ENCODE measurements around the gene STK32C. TPM values are rescaled to one million over a fixed set of nuclear protein-coding genes. Genes with fewer than 3 reads are reported as not detected.

The STK32C gene
- total and polyA plus RNA-seq, 2 of the 4 experiments (the other 2 are of a cell fraction) = 5.0 to 8.3 TPM

DNA sequence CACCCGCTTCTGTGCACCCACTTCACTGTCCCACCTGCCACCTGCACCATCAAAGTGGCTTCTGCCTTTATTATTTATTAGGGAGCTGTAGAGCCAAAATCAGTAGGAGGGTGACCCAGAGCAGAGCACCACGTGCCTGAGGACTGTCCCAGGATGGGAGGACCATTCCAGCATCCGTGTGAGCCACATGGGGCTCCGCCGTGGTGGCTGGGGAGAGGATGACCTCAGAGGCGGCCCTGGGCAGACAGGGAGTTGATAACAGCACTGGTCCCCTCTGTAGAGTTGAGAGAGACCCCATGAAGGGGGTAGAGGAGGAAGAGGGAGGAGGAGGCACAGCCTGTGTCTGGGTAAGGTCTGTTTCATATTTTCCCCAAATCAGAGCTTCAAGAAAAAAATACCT lies 129.7 kb downstream of the STK32C start:
- Histone ChIP-seq H3K79me1 (ENCODE audit: low read depth in 1 of 2, low read length in 2 of 2) (no peaks in the 10 kb centered on the region), H4K20me1 (ENCODE audit: insufficient read depth, low read length) (no peaks in the 10 kb centered on the region; the same call in 1 of the 2 replicates), H4K91ac (ENCODE audit: insufficient read depth, low read depth, low read length) (no peak overlapping the region), H4K8ac (ENCODE audit: low read depth in 2 of 2, low read length in 2 of 2) (no peak overlapping the region), H3K4me1 (ENCODE audit: control insufficient read depth, insufficient read depth, low read length) (no peaks in the 10 kb centered on the region), H2BK120ac (ENCODE audit: low read depth, low read length) (no peak overlapping the region), H3K9ac (ENCODE audit: low read depth, low read length) (no peak overlapping the region), H4K5ac (ENCODE audit: low read depth, low read length) (no peak overlapping the region), H2BK15ac (ENCODE audit: low read depth, low read length) (no peak overlapping the region), H3K9me1 (ENCODE audit: insufficient read depth, low read length) (no peaks in the 10 kb centered on the region), H2AFZ (replicated peaks; ENCODE audit: low read length, poor library complexity) (no peak overlapping the region), H3K4me2 (ENCODE audit: low read depth, low read length) (no peak overlapping the region), H2AK5ac (ENCODE audit: low read depth, low read length) (no peak overlapping the region), H2BK20ac (ENCODE audit: low read depth, low read length) (no peak overlapping the region), H3K4me3 (ENCODE audit: insufficient read depth, low read depth, low read length) (no peak overlapping the region), H3K36me3 (ENCODE audit: control insufficient read depth, insufficient read depth, low read length) (no peaks in the 10 kb centered on the region), H3K14ac (replicated peaks; ENCODE audit: low read depth, low read length) (no peak overlapping the region), H3K23ac (ENCODE audit: low read depth, low read length) (no peak overlapping the region), H2BK5ac (ENCODE audit: low read depth, low read length, poor library complexity, severe bottlenecking) (no peak overlapping the region), H3K18ac (ENCODE audit: low read depth, low read length) (no peak overlapping the region), H3K9me3 (ENCODE audit: control insufficient read depth, insufficient read depth, low read length) (no peaks in the 10 kb centered on the region; the same call in 1 of the 2 replicates), H3K27ac (ENCODE audit: insufficient read depth, low read length) (no peak overlapping the region), H3K56ac (ENCODE audit: extremely low read depth, insufficient read depth, low read length) (no peak overlapping the region), H2AK9ac (replicated peaks; ENCODE audit: low read depth, low read length, poor library complexity) (no peak overlapping the region), H3K4ac (ENCODE audit: low read depth, low read length) (no peak overlapping the region), H3K27me3 (ENCODE audit: control insufficient read depth, insufficient read depth, low read length) (peaks cover 30% of the 10 kb centered on the region)
- BruUV-seq (replicated peaks) = no TSS peak
- POLR2A ChIA-PET (ENCODE audit: unreplicated experiment) = no interaction called here
- CTCF ChIA-PET = no interaction called here
- in situ Hi-C loops (cut with MboI; ENCODE audit: low sequenced_read_pairs) (no loop called here), dilution Hi-C loops (cut with HindIII; ENCODE audit: low sequenced_read_pairs, unreplicated experiment) (no loop called here), intact Hi-C loops (cut with micrococcal nuclease) (no loop called here)
- no peak for ATAC-seq (ENCODE audit: low read depth)
- DNase-seq = no peak
- TF ChIP-seq RCOR1 (IDR thresholded peaks at IDR 0.05; ENCODE audit: insufficient replicate concordance, low read length) (no peak), FOS (IDR thresholded peaks at IDR 0.05; ENCODE audit: low read depth, low read length) (no peak), MAZ (IDR thresholded peaks at IDR 0.05; ENCODE audit: borderline replicate concordance, low read depth, low read length) (no peak), BHLHE40 (IDR thresholded peaks at IDR 0.05; ENCODE audit: low read depth, low read length) (no peak), MAFK (IDR thresholded peaks at IDR 0.05; ENCODE audit: low read depth, low read length) (no peak), NFE2L2 (IDR thresholded peaks at IDR 0.05; ENCODE audit: low read depth, low read length) (no peak), CEBPB (IDR thresholded peaks at IDR 0.05; ENCODE audit: low read depth, low read length) (no peak), RFX5 (IDR thresholded peaks at IDR 0.05; ENCODE audit: low read depth, low read length) (no peak), MXI1 (IDR thresholded peaks at IDR 0.05; ENCODE audit: borderline replicate concordance, low read depth, low read length) (no peak), CHD1 (IDR thresholded peaks at IDR 0.05; ENCODE audit: low read depth, low read length) (no peak), POLR2A (IDR thresholded peaks at IDR 0.05; ENCODE audit: low read depth, low read length) (no peak)
- TF ChIP-seq, protein P1, sequence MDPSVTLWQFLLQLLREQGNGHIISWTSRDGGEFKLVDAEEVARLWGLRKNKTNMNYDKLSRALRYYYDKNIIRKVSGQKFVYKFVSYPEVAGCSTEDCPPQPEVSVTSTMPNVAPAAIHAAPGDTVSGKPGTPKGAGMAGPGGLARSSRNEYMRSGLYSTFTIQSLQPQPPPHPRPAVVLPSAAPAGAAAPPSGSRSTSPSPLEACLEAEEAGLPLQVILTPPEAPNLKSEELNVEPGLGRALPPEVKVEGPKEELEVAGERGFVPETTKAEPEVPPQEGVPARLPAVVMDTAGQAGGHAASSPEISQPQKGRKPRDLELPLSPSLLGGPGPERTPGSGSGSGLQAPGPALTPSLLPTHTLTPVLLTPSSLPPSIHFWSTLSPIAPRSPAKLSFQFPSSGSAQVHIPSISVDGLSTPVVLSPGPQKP (IDR thresholded peaks at IDR 0.05; ENCODE audit: borderline replicate concordance, low read depth, low read length) = no peak
- TF ChIP-seq, protein P2, sequence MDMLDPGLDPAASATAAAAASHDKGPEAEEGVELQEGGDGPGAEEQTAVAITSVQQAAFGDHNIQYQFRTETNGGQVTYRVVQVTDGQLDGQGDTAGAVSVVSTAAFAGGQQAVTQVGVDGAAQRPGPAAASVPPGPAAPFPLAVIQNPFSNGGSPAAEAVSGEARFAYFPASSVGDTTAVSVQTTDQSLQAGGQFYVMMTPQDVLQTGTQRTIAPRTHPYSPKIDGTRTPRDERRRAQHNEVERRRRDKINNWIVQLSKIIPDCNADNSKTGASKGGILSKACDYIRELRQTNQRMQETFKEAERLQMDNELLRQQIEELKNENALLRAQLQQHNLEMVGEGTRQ (IDR thresholded peaks at IDR 0.05; ENCODE audit: low read depth, low read length) = no peak
- TF ChIP-seq, protein P3, sequence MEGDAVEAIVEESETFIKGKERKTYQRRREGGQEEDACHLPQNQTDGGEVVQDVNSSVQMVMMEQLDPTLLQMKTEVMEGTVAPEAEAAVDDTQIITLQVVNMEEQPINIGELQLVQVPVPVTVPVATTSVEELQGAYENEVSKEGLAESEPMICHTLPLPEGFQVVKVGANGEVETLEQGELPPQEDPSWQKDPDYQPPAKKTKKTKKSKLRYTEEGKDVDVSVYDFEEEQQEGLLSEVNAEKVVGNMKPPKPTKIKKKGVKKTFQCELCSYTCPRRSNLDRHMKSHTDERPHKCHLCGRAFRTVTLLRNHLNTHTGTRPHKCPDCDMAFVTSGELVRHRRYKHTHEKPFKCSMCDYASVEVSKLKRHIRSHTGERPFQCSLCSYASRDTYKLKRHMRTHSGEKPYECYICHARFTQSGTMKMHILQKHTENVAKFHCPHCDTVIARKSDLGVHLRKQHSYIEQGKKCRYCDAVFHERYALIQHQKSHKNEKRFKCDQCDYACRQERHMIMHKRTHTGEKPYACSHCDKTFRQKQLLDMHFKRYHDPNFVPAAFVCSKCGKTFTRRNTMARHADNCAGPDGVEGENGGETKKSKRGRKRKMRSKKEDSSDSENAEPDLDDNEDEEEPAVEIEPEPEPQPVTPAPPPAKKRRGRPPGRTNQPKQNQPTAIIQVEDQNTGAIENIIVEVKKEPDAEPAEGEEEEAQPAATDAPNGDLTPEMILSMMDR (conservative IDR thresholded peaks at IDR 0.05; ENCODE audit: low read depth, low read length) = no peak
- 30% methylated on average over 2 of the region's 6 CpGs; no CpG with 5 or more reads in 1 of the 2 experiments for WGBS, 2 experiments (ENCODE audit: extremely low coverage in 2 of 2, insufficient read length in 1 of 2)
